HG03097 (cell line): ENCODE data around the gene ADAM23.
"Not testable (repeated sequence)": the region's sequence is repeated elsewhere in the genome, so short reads cannot be mapped to it uniquely, and the experiment has no call there.

Source experiments
- ATAC-seq: cut with Tn5 transposase; IDR thresholded peaks from one replicate; pipeline ENCODE4 v1.9.1; 2021; ENCODE audit not compliant: unreplicated experiment, low FRiP score

ADAM23 gene, protein sequence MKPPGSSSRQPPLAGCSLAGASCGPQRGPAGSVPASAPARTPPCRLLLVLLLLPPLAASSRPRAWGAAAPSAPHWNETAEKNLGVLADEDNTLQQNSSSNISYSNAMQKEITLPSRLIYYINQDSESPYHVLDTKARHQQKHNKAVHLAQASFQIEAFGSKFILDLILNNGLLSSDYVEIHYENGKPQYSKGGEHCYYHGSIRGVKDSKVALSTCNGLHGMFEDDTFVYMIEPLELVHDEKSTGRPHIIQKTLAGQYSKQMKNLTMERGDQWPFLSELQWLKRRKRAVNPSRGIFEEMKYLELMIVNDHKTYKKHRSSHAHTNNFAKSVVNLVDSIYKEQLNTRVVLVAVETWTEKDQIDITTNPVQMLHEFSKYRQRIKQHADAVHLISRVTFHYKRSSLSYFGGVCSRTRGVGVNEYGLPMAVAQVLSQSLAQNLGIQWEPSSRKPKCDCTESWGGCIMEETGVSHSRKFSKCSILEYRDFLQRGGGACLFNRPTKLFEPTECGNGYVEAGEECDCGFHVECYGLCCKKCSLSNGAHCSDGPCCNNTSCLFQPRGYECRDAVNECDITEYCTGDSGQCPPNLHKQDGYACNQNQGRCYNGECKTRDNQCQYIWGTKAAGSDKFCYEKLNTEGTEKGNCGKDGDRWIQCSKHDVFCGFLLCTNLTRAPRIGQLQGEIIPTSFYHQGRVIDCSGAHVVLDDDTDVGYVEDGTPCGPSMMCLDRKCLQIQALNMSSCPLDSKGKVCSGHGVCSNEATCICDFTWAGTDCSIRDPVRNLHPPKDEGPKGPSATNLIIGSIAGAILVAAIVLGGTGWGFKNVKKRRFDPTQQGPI

GRCh38 chr2:206442833-206443734, at the start of gene ADAM23:
ADAM23 (plus strand) TSS chr2:206443532; CDS start chr2:206443867, 335 bp downstream.
- ATAC-seq = no peak

DNA sequence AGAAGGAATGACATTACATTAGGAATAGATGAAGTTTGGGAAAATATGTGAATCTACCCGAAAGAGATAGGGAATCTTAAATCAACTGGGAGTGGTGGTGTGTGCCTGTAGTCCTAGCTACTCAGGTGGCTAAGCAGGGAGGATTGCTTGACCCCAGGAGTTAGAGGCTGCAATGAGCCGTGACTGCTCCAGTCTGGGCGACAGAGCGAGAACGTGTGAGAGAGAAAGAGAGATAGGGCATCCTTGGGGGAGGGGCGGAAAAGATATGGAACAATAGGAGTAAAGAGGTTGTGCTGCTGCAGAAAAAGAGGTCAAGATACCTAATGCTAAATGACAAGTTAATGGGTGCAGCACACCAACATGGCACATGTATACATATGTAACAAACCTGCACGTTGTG, 47.1 kb upstream of the ADAM23 start:
- ATAC-seq = no peak

DNA sequence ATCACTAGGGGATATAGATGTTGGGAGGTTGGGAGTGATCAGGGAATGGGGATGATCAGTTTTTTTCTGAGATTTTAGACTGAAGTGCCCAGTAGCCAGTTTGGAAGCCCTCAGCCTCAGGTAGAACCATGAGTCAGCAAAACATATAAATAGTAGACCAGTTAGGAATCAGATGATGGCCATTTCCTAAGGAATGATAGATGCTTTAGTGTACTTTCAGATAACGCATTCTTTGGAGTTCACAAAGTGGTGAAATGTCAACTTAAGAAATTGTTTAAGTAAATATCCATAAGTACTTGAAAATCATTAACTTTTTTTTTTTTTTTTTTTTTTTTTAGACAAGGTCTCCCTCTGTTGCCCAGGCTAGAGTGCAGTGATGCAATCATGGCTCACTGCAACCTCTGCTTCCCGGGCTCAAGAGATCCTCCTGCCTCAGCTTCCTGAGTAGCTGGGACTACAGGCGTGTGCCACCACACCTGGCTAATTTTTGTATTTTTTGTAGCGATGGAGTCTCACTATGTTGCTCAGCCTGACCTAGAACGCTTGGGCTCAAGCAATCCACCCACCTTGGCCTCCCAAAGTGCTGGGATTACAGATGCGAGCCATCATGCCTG, 40.3 kb upstream of the ADAM23 start:
- ATAC-seq = not testable (repeated sequence)

DNA sequence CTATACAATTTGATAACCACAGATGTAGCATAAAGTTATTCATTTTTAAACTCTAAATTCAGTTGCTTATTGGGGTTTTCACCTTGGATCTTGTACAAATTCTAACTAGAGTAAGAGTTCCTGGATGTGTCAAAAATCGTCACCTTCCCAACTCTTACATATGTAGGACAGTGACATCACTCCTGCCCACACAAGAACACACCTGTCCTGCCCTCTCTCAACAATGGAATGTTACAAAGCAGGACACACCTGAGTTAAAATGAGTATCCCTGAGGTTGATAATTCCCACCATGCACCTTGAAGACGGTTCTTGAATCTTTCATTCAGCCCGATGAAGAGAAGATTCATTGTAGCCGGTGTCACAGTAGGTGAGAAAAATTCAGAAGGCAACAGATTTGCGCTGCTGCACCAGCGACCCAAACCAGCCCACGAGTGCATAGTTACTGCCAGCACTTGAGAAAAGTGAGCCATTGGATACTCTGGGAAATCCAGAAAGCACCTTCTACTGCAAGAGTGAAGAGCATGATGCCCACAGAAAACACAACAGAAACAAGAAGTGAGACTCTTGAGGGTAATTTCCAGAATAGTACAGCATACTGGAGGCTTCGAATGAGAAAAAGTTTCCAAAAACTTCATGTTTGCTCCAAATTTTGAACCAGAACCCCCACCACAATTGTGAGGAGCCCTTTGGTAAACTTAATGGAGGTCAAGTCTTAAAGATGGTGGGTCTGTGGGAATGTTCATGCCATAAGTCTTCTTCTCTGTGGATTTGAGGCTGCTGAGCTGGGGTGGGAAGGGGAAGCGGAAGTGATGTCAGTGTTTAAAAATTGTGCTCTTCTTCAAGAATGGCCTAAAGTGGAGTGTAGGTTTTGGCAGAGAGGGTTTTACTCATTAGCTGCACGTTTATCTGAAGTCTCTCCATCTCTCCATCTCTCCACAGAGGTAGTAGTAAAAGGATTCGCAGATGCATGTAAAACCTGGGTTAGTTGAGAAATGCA, 34.7 kb upstream of the ADAM23 start:
- no peak for ATAC-seq

GRCh38 chr2:206410714-206411113, 32.6 kb upstream of the ADAM23 start:
- no peak for ATAC-seq

GRCh38 chr2:206415618-206416243, 27.6 kb upstream of the ADAM23 start:
- ATAC-seq = no peak

GRCh38 chr2:206418968-206419367, 24.4 kb upstream of the ADAM23 start:
- ATAC-seq = no peak

DNA sequence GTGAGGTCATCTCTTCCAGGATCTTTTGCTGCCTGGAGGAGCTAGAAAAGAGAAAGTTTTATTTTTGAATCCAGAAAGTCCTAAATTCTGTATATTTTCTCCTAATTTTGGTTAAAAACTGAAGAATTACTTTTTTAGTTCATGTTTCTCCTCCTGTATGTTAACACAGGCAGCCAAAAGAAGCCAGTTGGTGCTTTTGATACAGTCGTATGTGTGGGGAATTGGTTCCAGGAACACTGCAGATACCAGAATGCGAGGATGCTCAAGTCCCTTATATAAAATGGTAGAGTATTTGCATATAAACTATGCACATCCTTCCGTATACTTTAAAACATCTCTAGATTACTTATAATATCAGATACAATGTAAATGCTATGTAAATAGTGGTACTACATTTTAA, 22.6 kb upstream of the ADAM23 start:
- no peak for ATAC-seq

DNA sequence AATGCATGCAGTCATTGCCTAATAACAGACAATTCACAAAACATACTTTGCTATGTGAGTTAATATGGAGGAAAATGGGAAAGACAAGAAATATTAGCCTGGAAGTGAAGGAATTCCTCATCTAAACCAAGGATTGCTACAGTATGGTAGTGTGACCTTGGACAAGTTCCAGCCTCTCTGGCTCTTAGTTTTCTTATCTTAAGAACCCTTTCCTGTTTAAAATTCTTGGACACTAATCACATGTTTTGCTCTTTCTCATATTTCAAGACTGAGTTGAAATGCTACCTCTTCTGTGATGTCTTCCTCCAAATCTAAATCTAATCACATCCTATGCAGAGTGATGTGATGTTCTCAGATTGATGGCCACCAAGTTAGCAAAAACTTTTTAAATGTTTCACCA, 20.8 kb upstream of the ADAM23 start:
- no peak for ATAC-seq

DNA sequence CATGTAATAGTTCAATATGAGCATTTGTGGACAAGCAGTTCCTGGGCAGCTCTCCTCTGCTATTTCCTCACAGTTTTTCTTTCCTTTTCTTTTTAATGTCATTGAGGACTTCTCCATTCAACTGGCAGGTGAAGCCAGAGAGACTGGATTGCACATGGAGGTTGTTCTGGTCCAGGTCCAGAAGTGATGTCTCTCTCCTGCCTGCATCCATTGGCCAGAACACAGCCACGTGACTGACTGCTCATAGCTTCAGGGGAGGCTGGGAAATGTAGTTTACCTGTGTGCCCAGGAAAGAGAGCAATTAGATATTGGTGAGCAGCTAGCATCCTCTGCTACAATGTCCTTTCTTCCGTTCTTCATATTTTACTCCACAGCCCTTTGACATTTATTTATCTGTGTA, 20.2 kb upstream of the ADAM23 start:
- ATAC-seq = no peak

DNA sequence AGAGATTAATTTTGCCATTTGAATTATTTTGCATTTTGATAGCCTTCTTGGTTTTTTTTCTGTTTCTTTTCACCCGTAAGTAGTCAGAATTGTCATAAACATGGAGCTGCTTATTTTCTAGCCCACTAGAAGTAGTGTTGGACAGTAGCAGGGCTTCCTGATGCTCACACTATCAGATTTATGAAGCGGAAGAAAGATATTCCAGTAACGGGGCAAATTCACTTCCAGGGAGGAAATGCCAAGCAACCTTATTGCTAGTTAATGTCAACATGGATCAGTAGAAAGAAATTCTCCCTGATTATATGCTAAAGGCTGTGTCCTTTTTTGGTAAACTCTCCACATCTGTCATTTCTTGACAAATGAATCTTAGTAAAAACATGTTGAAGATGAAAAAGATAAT, 19.2 kb upstream of the ADAM23 start:
- no peak for ATAC-seq

GRCh38 chr2:206428783-206429182, 14.5 kb upstream of the ADAM23 start:
- no peak for ATAC-seq

GRCh38 chr2:206430452-206430851, 12.9 kb upstream of the ADAM23 start:
- ATAC-seq = no peak

GRCh38 chr2:206431439-206431838, 11.9 kb upstream of the ADAM23 start:
- ATAC-seq = no peak

GRCh38 chr2:206432193-206433082, 10.9 kb upstream of the ADAM23 start:
- ATAC-seq = no peak

DNA sequence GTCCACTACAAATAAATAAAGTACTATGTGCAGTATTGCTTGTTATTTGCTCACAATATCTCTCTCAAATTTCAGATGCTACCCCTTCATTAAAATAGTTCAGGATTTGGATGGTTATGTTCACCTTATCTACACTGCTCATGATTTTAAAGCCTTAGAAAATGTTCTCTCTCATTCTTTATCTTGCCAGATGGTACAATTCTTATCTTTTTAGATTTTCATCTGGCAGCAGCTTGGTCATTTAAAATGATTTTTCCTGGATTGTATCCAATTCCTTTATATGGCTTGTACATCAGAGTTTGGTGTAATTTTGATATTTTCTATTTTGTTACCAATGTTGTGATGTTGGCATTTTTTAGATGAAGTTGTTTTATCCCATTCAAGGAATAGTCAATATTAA, 10.1 kb upstream of the ADAM23 start:
- ATAC-seq = no peak

DNA sequence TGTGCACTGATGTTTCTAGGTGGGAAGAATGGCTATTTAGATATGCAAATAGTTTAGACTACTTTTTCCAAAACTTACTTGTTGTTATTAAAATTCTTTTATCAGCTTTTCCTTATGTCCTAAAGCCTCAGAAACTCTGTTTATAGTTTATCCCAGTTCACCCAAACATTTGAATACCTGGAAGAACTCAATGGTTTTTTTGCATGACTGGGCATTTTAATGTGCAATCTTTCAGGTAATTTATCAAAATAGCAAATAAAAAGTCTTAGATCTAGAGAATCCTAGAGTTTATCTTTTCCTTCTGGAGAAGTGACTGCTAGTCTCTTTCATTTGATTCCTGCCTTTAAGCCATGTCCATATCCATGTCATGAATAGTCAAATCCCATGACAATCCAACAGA, 9.6 kb upstream of the ADAM23 start:
- ATAC-seq = no peak

DNA sequence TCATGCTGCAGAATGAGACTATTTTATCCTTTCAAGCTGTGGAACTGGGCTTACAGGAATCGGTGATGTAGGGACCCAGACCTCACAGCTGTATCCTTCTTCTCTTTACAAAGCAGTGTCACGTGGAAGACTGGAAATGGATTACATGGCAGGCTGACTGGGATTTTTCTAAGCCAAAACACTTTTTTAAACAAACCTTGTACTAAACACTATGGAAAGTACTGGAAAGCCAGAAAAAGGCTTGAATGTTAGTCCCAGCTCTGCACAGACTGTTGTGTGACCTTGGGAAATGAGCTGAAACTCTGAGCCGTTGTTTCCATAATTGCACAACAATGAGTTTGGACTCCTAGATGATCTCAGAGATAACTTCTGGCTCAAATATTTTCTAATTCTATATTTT, 7.6 kb upstream of the ADAM23 start:
- ATAC-seq = no peak
